Activated CD8-positive, alpha-beta memory T cell treated with anti-CD3 and anti-CD28 coated beads for 36 hours (primary cell): ENCODE results near the gene CCDC171. TPM values are rescaled to one million over a fixed set of nuclear protein-coding genes. Genes with fewer than 3 reads are reported as not detected.

Experiments used
- CTCF ChIA-PET: fragments of 350-600 bp; sonication (Branson Sonifier 250); formaldehyde crosslinking; loops from one replicate; lab custom pipeline; 2021; ENCODE audit warnings: antibody characterized with exemption; lab: Charles Lee
- POLR2A ChIA-PET: fragments of 350-600 bp; sonication (Branson Sonifier 250); formaldehyde crosslinking; loops from one replicate; lab custom pipeline; 2021; ENCODE audit warnings: antibody characterized with exemption; lab: Charles Lee
- total RNA-seq, 2 experiments: library from RNA; stranded (reverse); gene quantifications; one replicate each; pipeline ENCODE4 v1.2.3, GENCODE V29; 2021

Gene CCDC171
- total RNA-seq, 2 experiments from 2014 or later, result 2.1 to 2.4 TPM

DNA sequence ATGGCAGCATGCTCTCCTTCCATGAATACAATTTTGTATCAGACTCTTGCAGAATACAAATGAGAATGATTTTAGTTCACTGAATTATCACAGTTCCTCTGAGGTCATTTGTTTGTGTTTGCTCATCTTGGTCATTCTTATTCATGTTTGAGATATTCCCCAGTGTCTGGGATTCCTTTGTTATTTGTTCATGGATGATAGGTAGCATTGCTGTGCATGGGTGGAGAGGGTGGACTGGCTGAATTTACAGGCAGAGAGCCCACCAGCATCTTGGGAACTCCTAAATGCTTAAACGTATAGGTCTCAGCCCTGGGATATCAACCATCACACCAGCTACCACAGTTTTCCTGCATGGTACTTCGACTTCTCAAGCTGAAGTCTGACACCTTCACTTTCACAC, 459.8 kb downstream of the CCDC171 start:
- CTCF ChIA-PET, result no interaction called here
- POLR2A ChIA-PET, result no interaction called here

DNA sequence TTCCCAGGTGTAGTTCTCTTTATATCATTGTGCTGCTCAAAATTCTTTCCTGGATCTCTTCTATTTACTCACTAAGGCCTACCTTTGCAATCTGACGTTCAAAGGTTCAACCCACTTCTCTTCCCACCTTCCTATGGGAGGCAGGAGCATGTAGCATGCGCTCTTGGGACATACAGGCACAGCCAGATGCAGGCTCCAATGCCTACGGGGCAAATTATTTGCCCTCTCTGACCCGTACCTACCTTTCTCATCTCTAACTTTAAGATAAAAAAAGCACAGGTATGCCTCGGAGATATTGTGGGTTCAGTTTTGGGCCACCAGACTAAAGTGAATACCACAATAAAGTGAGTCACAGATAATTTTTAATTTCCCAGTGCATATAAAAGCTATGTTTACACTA, 460.5 kb downstream of the CCDC171 start:
- CTCF ChIA-PET, result no interaction called here
- POLR2A ChIA-PET, result no interaction called here

DNA sequence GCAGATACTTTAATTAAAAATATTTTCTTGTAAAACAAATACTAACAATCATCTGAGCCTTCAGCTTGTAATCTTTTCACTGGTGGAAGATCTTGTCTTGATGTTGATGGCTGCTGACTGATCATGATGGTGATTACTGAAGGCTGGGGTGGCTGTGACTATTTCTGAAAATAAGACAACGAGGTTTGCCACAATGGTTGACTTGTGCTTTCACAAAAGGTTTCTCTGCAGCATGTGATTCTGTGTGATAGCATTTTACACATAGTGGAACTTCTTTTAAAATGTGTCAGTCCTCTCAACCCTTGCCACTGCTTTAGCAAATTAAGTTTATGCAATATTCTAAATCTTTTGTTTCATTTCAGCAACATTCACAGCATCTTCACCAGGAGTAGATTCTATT, 461.0 kb downstream of the CCDC171 start:
- ChIA-PET CTCF (no interaction called here), POLR2A (no interaction called here)

DNA sequence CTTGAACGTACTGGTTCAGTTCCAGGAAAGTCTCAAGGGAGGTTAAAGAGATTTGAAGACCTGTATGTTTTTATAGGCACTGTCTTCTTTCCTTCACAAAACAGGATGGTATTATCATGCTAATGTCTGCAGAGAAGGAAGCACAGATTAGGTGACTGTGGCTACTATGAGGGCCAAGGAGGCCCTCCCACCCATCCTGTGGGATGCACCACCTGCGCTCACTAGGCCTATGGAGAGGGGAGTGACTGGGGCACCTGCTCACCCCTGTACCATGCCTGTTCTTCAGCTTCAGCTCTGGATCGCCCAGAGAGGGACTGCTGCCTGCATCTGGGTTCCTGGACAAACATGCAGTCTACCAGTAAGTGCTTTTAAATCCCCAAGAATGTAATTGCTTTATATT, 469.4 kb downstream of the CCDC171 start:
- CTCF ChIA-PET, result no interaction called here
- POLR2A ChIA-PET, result no interaction called here

DNA sequence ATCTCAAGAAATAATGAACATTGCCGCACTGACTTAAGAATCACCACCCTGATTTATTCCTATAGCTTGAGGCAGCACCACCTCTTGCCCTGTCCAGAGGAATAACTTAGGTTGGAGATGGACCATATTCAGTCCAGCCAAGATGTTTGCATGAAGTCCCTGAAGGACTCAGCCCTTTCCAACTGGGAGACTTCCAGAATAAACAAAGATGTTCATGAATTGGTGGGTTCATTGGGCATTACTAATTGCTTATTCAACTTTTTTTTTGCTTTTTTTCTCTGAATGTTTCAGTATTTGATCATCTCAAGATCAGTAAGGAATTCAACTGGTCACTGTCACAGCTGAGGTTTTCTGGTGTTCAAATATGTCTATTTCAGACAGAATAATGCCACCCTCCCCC, 470.6 kb downstream of the CCDC171 start:
- POLR2A ChIA-PET, result no interaction called here
- CTCF ChIA-PET, result no interaction called here

Other genes starting within 250 kb of the CCDC171 start
- gene TTC39B, start 245.8 kb upstream of the CCDC171 start, total RNA-seq, result 10 to 100 TPM; 12.2 to 13.8 TPM
- 10 to 100 TPM; 23.1 to 24.9 TPM for gene SNAPC3, start 130.2 kb upstream of the CCDC171 start, total RNA-seq
- 10 to 100 TPM; 81.7 to 84.1 TPM for gene PSIP1, start 42.1 kb upstream of the CCDC171 start, total RNA-seq